ENCODE measurements around the gene PI4KA.
"Not testable (repeated sequence)": the region's sequence is repeated elsewhere in the genome, so short reads cannot be mapped to it uniquely, and the experiment has no call there.

PI4KA gene

DNA sequence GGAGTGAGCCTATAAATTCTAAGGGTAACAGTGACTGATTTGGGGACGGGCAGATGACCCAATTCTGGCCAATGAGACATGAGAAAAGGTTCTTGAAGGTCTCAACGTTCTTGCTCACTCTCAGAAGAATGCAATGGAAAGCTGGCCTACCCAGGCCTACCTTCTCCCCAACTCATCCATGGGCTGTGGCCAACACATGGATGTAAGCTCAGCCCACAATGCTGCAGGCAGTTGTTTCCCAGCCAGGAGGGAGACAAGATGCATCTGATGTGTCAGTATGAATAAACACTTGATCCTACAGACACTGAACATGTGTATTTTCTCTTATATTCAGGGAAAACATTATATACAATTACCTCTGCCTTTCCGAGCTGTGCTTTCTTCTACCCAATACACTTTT is 24.4 kb downstream of the PI4KA start:
- H3K9ac ChIP-seq (ENCODE audit: low read depth in 1 of 2, low read length in 2 of 2): no peak overlapping the region
- peaks cover 15 to 42% of the 10 kb centered on the region in 2 donors for H3K36me3 ChIP-seq (ENCODE audit: control insufficient read depth in 1 of 2, insufficient read depth in 2 of 2, low read length in 2 of 2)

DNA sequence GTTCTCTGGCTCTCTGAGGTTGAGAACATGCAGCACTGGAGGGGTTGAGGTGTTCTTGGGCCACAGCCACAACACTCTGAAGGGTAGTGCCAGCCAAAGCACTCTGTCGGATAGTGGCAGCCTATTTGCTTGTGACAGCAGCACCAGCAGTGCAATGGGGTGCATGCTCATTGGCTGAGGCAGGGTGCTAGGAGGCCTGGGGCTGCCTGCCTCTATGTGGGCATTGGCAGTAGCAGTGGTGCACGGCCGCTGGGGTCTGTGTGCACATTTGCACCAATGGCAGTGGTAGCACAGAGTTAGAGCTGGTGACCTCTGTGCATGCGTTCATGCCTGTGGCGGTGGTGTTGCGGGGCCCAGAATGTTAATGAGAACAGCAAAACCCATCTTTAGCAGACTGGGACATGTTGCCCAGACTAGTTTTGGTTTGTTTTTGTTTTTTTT is 25.4 kb downstream of the PI4KA start:
- Histone ChIP-seq H3K27ac (ENCODE audit: low read depth, low read length) (no peak overlapping the region), H3K27me3 (ENCODE audit: control insufficient read depth in 1 of 2, insufficient read depth in 2 of 2, low read length in 2 of 2) (no peaks in the 10 kb centered on the region), H3K36me3 (ENCODE audit: control insufficient read depth in 1 of 2, insufficient read depth in 2 of 2, low read length in 2 of 2) (peaks cover 15 to 42% of the 10 kb centered on the region in 2 donors), H3K9me3 (ENCODE audit: control insufficient read depth in 1 of 2, low read length in 2 of 2) (no peaks in the 10 kb centered on the region), H3K4me1 (ENCODE audit: control insufficient read depth in 1 of 2, insufficient read depth in 2 of 2, low read length in 2 of 2) (peaks cover 0 to 3% of the 10 kb centered on the region in 2 donors), H3K4me3 (ENCODE audit: low read depth in 1 of 2, low read length in 2 of 2) (no peak overlapping the region), H3K9ac (ENCODE audit: low read depth in 1 of 2, low read length in 2 of 2) (no peak overlapping the region)

More for the DNA sequence above, 24.4 kb downstream of the PI4KA start:
- no peak overlapping the region for H3K27ac ChIP-seq (ENCODE audit: low read depth, low read length)
- H3K27me3 ChIP-seq (ENCODE audit: control insufficient read depth in 1 of 2, insufficient read depth in 2 of 2, low read length in 2 of 2): no peaks in the 10 kb centered on the region
- H3K4me3 ChIP-seq (ENCODE audit: low read depth in 1 of 2, low read length in 2 of 2): no peak overlapping the region
- peaks cover 0 to 3% of the 10 kb centered on the region in 2 donors for H3K4me1 ChIP-seq (ENCODE audit: control insufficient read depth in 1 of 2, insufficient read depth in 2 of 2, low read length in 2 of 2)
- H3K9me3 ChIP-seq (ENCODE audit: control insufficient read depth in 1 of 2, low read length in 2 of 2): no peaks in the 10 kb centered on the region

DNA sequence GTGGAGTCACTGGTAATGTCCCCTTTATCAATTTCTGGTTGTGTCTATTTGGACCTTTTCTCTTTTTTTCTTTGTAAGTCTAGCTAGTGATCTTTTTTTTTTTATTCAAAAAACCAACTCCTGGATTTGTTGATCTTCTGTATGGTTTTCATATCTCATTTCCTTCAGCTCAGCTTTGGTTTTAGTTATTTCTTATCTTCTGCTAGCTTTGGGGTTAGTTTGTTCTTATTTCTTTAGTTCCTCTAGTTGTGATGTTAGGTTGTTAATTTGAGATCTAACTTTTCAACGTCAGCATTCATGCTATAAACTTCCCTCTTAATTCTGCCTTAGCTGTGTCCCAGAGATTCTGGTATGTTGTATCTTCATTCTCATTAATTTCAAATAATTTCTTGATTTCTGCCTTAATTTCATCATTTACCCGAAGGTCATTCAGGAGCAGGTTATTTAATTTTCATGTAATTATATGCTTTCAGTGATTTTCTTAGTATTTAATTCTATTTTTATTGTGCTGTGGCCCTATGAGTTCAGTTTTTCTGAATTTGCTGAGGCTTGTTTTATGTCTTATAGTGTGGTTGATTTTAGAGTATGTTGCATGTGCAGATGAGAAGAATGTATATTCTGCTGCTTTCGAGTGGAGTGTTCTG is 29.0 kb downstream of the PI4KA start:
- Histone ChIP-seq H3K9me3 (ENCODE audit: control insufficient read depth in 1 of 2, low read length in 2 of 2) (no peaks in the 10 kb centered on the region), H3K4me3 (ENCODE audit: low read depth in 1 of 2, low read length in 2 of 2) (no peak overlapping the region), H3K27me3 (ENCODE audit: control insufficient read depth in 1 of 2, insufficient read depth in 2 of 2, low read length in 2 of 2) (no peaks in the 10 kb centered on the region), H3K36me3 (ENCODE audit: control insufficient read depth in 1 of 2, insufficient read depth in 2 of 2, low read length in 2 of 2) (peaks cover 15 to 40% of the 10 kb centered on the region in 2 donors), H3K9ac (ENCODE audit: low read depth in 1 of 2, low read length in 2 of 2) (no peak overlapping the region), H3K4me1 (ENCODE audit: control insufficient read depth in 1 of 2, insufficient read depth in 2 of 2, low read length in 2 of 2) (no peaks in the 10 kb centered on the region), H3K27ac (ENCODE audit: low read depth, low read length) (no peak overlapping the region)

DNA sequence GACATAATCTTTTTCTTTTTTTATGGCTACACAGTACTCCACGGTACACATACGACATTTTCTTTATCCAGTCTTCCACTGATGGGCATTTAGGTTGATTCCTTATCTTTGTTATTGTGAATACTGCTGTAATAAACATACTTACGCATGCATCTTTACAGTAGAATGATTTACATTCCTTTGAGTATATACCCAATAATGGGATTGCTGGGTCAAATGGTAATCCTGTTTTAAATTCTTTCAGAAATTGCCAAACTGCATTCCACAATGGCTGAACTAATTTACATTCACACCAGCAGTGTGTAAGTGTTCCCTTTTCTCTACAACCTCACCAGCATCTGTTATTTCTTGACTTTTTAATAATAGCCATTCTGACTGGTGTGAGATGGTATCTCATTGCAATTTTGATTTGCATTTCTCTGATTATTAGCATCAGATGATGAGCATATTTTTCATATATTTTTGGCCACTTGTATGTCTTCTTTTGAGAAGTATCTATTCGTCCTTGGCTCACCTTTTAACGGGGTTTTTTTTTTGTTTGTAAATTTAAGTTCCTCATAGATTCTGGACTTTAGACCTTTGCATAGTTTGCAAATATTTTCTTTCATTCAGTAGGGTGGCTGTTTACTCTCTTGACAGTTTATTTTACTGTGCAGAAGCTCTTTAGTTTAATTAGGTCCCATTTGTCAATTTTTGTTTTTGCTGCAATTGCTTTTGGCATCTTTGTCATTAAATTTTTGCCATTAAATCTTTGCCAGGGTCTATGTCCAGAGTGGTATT is 32.0 kb downstream of the PI4KA start:
- not testable (repeated sequence) for H3K9ac ChIP-seq (ENCODE audit: low read depth in 1 of 2, low read length in 2 of 2); H3K27me3 ChIP-seq (ENCODE audit: control insufficient read depth in 1 of 2, insufficient read depth in 2 of 2, low read length in 2 of 2); H3K9me3 ChIP-seq (ENCODE audit: control insufficient read depth in 1 of 2, low read length in 2 of 2); H3K4me1 ChIP-seq (ENCODE audit: control insufficient read depth in 1 of 2, insufficient read depth in 2 of 2, low read length in 2 of 2); H3K27ac ChIP-seq (ENCODE audit: low read depth, low read length); H3K4me3 ChIP-seq (ENCODE audit: low read depth in 1 of 2, low read length in 2 of 2)
- H3K36me3 ChIP-seq (ENCODE audit: control insufficient read depth in 1 of 2, insufficient read depth in 2 of 2, low read length in 2 of 2): peaks cover 7 to 35% of the 10 kb centered on the region in 2 donors

DNA sequence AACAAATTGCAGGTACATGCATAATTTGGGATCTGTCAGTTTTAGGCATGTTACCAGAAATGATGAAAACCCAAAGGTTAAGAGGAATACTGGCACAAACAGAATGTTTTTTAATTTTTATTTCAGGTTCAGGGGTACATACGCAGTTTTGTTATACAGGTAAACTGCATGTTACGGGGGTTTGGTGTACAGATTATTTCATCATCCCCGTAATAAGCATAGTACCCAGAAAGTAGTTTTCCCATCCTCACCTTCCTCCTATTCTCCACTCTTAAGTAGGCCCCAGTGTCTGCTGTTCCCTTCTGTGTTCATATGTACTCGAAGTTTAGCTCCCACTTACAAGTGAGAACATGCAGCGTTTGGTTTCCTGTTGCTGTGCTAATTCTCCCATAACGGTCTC is 33.0 kb downstream of the PI4KA start:
- Histone ChIP-seq H3K4me1 (ENCODE audit: control insufficient read depth in 1 of 2, insufficient read depth in 2 of 2, low read length in 2 of 2) (no peaks in the 10 kb centered on the region), H3K9ac (ENCODE audit: low read depth in 1 of 2, low read length in 2 of 2) (no peak overlapping the region), H3K4me3 (ENCODE audit: low read depth in 1 of 2, low read length in 2 of 2) (no peak overlapping the region), H3K27me3 (ENCODE audit: control insufficient read depth in 1 of 2, insufficient read depth in 2 of 2, low read length in 2 of 2) (no peaks in the 10 kb centered on the region), H3K36me3 (ENCODE audit: control insufficient read depth in 1 of 2, insufficient read depth in 2 of 2, low read length in 2 of 2) (peaks cover 4 to 27% of the 10 kb centered on the region in 2 donors), H3K27ac (ENCODE audit: low read depth, low read length) (no peak overlapping the region), H3K9me3 (ENCODE audit: control insufficient read depth in 1 of 2, low read length in 2 of 2) (no peaks in the 10 kb centered on the region)

DNA sequence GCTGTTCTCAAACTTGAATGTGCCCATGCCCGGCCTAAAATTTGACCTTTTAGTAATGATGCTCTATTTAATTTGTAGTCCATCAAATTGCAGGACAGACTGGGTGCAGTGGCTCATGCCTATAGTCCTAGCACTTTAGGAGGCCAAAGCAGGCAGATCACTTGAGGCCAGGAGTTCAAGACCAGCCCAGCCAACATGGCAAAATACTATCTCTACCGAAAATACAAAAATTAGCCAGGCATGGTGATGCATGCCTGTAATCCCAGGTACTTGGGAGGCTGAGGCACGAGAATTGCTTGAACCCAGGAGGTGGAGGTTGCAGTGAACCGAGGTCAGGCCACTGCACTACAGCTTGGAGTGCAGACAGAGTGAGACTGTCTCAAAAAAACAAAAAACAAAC is 33.4 kb downstream of the PI4KA start:
- not testable (repeated sequence) for H3K4me1 ChIP-seq (ENCODE audit: control insufficient read depth in 1 of 2, insufficient read depth in 2 of 2, low read length in 2 of 2); H3K27ac ChIP-seq (ENCODE audit: low read depth, low read length); H3K9me3 ChIP-seq (ENCODE audit: control insufficient read depth in 1 of 2, low read length in 2 of 2); H3K4me3 ChIP-seq (ENCODE audit: low read depth in 1 of 2, low read length in 2 of 2); H3K9ac ChIP-seq (ENCODE audit: low read depth in 1 of 2, low read length in 2 of 2); H3K27me3 ChIP-seq (ENCODE audit: control insufficient read depth in 1 of 2, insufficient read depth in 2 of 2, low read length in 2 of 2)
- peaks cover 5 to 27% of the 10 kb centered on the region in 2 donors for H3K36me3 ChIP-seq (ENCODE audit: control insufficient read depth in 1 of 2, insufficient read depth in 2 of 2, low read length in 2 of 2)

DNA sequence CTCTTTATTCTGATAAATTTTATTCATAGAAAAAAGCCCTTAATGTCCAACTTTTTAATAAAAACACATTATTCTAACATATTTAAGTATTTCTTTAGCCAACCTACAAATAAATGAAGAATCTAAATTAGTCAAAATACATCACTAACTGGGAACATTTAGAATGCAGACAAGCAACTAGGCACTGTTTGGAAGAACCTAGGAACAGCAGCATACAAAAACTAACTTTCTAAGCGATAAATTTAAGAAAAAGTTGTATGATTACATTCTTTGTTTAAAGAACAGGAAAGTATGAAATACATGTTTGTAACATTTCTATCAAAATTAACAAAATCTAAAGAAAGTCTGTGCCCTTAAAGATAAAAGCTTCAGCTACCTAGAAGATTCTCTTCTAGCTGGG is 35.3 kb downstream of the PI4KA start:
- Histone ChIP-seq H3K27ac (ENCODE audit: low read depth, low read length) (no peak overlapping the region), H3K36me3 (ENCODE audit: control insufficient read depth in 1 of 2, insufficient read depth in 2 of 2, low read length in 2 of 2) (peaks cover 18 to 44% of the 10 kb centered on the region in 2 donors), H3K4me1 (ENCODE audit: control insufficient read depth in 1 of 2, insufficient read depth in 2 of 2, low read length in 2 of 2) (peaks cover 3 to 4% of the 10 kb centered on the region in 2 donors), H3K4me3 (ENCODE audit: low read depth in 1 of 2, low read length in 2 of 2) (no peak overlapping the region), H3K9ac (ENCODE audit: low read depth in 1 of 2, low read length in 2 of 2) (no peak overlapping the region), H3K27me3 (ENCODE audit: control insufficient read depth in 1 of 2, insufficient read depth in 2 of 2, low read length in 2 of 2) (no peaks in the 10 kb centered on the region), H3K9me3 (ENCODE audit: control insufficient read depth in 1 of 2, low read length in 2 of 2) (no peaks in the 10 kb centered on the region)

DNA sequence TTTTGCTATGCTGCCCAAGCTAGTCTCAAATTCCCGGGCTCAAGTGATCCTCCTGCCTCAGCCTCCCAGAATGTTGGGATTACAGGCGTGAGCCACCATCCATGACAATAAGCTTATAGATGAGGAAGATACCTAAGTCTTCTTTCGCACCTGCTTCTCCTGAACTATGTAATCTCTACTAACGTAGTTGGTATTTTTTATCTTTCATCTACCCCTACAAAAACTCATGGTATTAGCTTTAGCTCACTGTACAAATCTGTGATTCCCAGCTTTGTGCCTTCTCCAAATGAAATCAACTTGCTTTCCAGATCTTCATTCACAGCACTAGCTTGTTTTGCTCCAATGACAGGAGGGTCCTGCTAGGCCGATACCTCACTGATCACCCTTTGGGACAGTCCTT is 36.4 kb downstream of the PI4KA start:
- Histone ChIP-seq H3K36me3 (ENCODE audit: control insufficient read depth in 1 of 2, insufficient read depth in 2 of 2, low read length in 2 of 2) (peaks cover 19 to 53% of the 10 kb centered on the region in 2 donors), H3K4me3 (ENCODE audit: low read depth in 1 of 2, low read length in 2 of 2) (no peak overlapping the region), H3K9ac (ENCODE audit: low read depth in 1 of 2, low read length in 2 of 2) (no peak overlapping the region), H3K27me3 (ENCODE audit: control insufficient read depth in 1 of 2, insufficient read depth in 2 of 2, low read length in 2 of 2) (no peaks in the 10 kb centered on the region), H3K4me1 (ENCODE audit: control insufficient read depth in 1 of 2, insufficient read depth in 2 of 2, low read length in 2 of 2) (peaks cover 3 to 4% of the 10 kb centered on the region in 2 donors), H3K27ac (ENCODE audit: low read depth, low read length) (no peak overlapping the region), H3K9me3 (ENCODE audit: control insufficient read depth in 1 of 2, low read length in 2 of 2) (no peaks in the 10 kb centered on the region)

DNA sequence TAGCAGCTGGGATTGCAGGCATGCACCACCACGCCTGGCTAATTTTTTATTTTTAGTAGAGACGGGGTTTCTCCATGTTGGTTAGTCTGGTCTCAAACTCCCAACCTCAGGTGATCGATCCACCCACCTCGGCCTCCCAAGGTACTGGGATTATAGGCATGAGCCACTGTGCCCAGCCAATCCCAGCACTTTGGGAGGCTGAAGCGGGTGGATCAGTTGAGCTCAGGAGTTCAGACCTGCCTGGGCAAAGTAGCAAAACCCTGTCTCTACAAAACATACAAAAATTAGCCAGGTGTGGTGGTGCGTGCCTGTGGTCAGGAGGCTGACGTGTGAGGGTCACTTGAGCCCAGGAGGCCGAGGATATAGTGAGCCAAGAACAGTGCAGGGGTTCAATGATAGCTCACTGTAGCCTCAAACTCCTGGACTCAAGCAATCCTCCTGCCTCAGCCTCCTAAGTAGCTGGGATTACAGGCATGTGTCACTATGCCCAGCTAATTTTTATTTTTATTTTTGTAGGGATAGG is 36.8 kb downstream of the PI4KA start:
- not testable (repeated sequence) for H3K4me1 ChIP-seq (ENCODE audit: control insufficient read depth in 1 of 2, insufficient read depth in 2 of 2, low read length in 2 of 2); H3K27me3 ChIP-seq (ENCODE audit: control insufficient read depth in 1 of 2, insufficient read depth in 2 of 2, low read length in 2 of 2); H3K4me3 ChIP-seq (ENCODE audit: low read depth in 1 of 2, low read length in 2 of 2); H3K9ac ChIP-seq (ENCODE audit: low read depth in 1 of 2, low read length in 2 of 2); H3K9me3 ChIP-seq (ENCODE audit: control insufficient read depth in 1 of 2, low read length in 2 of 2); H3K27ac ChIP-seq (ENCODE audit: low read depth, low read length)
- H3K36me3 ChIP-seq (ENCODE audit: control insufficient read depth in 1 of 2, insufficient read depth in 2 of 2, low read length in 2 of 2): peaks cover 19 to 57% of the 10 kb centered on the region in 2 donors

DNA sequence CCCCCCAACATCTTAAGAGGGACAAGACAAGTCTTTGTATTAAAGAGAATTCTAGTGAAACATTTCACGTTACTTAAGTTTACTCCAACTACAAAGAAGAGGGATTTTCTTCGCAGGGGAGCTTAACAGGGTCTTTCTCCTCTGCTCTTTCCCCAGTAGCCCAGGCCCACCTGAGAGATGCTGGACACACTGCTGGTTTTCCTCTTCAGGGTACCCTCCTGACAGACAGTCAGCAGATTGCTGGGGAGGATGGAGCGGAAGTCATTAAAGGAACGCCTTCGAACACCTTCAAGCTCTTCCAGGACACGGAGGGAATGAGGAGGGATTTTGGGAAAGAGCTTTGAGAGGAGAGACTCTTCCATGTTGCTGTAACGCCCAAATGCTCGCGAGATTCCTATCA is 39.1 kb downstream of the PI4KA start:
- H3K27me3 ChIP-seq (ENCODE audit: control insufficient read depth in 1 of 2, insufficient read depth in 2 of 2, low read length in 2 of 2): no peaks in the 10 kb centered on the region
- H3K4me3 ChIP-seq (ENCODE audit: low read depth in 1 of 2, low read length in 2 of 2): no peak overlapping the region
- H3K9me3 ChIP-seq (ENCODE audit: control insufficient read depth in 1 of 2, low read length in 2 of 2): no peaks in the 10 kb centered on the region
- no peak overlapping the region for H3K9ac ChIP-seq (ENCODE audit: low read depth in 1 of 2, low read length in 2 of 2)
- H3K36me3 ChIP-seq (ENCODE audit: control insufficient read depth in 1 of 2, insufficient read depth in 2 of 2, low read length in 2 of 2): peaks cover 24 to 69% of the 10 kb centered on the region in 2 donors
- H3K27ac ChIP-seq (ENCODE audit: low read depth, low read length): no peak overlapping the region
- peaks cover 3 to 4% of the 10 kb centered on the region in 2 donors for H3K4me1 ChIP-seq (ENCODE audit: control insufficient read depth in 1 of 2, insufficient read depth in 2 of 2, low read length in 2 of 2)

Measured in duodenal mucosa (tissue), 2 donors.